HEK293 (cell line): ENCODE measurements around the gene S1PR1.

ENCODE experiments used
- FEZF1 ChIP-seq: fragments of 450-650 bp; formaldehyde crosslinking; IDR thresholded peaks from 2 replicates; pipeline ENCODE4 v1.5.1; 2016; ENCODE audit warnings: missing biosample characterization, missing genetic modification characterization
- GLI2 ChIP-seq: fragments of 450-650 bp; formaldehyde crosslinking; IDR thresholded peaks from 2 replicates; pipeline ENCODE4; 2017; ENCODE audit warnings: missing biosample characterization, missing genetic modification characterization, low read depth, borderline replicate concordance
- GLIS1 ChIP-seq: fragments of 450-650 bp; formaldehyde crosslinking; IDR thresholded peaks from 2 replicates; pipeline ENCODE4 v1.5.1; 2016; ENCODE audit warnings: missing biosample characterization, missing genetic modification characterization
- PRDM1 ChIP-seq: fragments of 450-650 bp; formaldehyde crosslinking; IDR thresholded peaks from 2 replicates; pipeline ENCODE4; 2016; ENCODE audit warnings: missing biosample characterization, missing genetic modification characterization
- REPIN1 ChIP-seq: fragments of 450-650 bp; formaldehyde crosslinking; IDR thresholded peaks from 2 replicates; pipeline ENCODE4 v1.5.1; 2017; ENCODE audit warnings: missing biosample characterization, missing genetic modification characterization, low read depth
- TCF7L2 ChIP-seq: IDR thresholded peaks from 2 replicates; pipeline ENCODE4 v1.6.1; 2011; ENCODE audit warnings: low read depth, mild to moderate bottlenecking, inconsistent platforms, low read length, moderate library complexity, borderline replicate concordance
- TRIM28 ChIP-seq: IDR thresholded peaks from 2 replicates; pipeline ENCODE4 v1.6.1; 2011; ENCODE audit warnings: low read length, control low read depth, borderline replicate concordance
- ZBTB20 ChIP-seq: fragments of 450-650 bp; formaldehyde crosslinking; IDR thresholded peaks from 2 replicates; pipeline ENCODE4 v1.5.1; 2016; ENCODE audit warnings: missing biosample characterization, missing genetic modification characterization
- ZFP37 ChIP-seq: fragments of 450-650 bp; formaldehyde crosslinking; IDR thresholded peaks from 2 replicates; pipeline ENCODE4 v1.5.1; 2016; ENCODE audit warnings: missing biosample characterization, missing genetic modification characterization
- ZNF112 ChIP-seq: fragments of 450-650 bp; formaldehyde crosslinking; IDR thresholded peaks from 2 replicates; pipeline ENCODE4 v1.5.0; 2017; ENCODE audit warnings: missing biosample characterization, missing genetic modification characterization
- ZNF157 ChIP-seq: fragments of 450-650 bp; formaldehyde crosslinking; IDR thresholded peaks from 2 replicates; pipeline ENCODE4 v1.5.1; 2016; ENCODE audit warnings: missing biosample characterization, missing genetic modification characterization
- ZNF184 ChIP-seq: fragments of 450-650 bp; IDR thresholded peaks from 2 replicates; pipeline ENCODE4 v1.5.1; 2018; ENCODE audit warnings: missing biosample characterization, mild to moderate bottlenecking, missing genetic modification characterization
- ZNF23 ChIP-seq: fragments of 450-650 bp; formaldehyde crosslinking; IDR thresholded peaks from 2 replicates; pipeline ENCODE4 v1.5.1; 2016; ENCODE audit warnings: missing biosample characterization, missing genetic modification characterization, borderline replicate concordance
- ZNF239 ChIP-seq: fragments of 450-650 bp; formaldehyde crosslinking; IDR thresholded peaks from 2 replicates; pipeline ENCODE4 v1.5.1; 2016; ENCODE audit warnings: missing biosample characterization, missing genetic modification characterization
- ZNF24 ChIP-seq: fragments of 450-650 bp; formaldehyde crosslinking; IDR thresholded peaks from 2 replicates; pipeline ENCODE4 v1.5.1; 2016; ENCODE audit warnings: missing biosample characterization, missing genetic modification characterization
- ZNF324 ChIP-seq: fragments of 450-650 bp; formaldehyde crosslinking; IDR thresholded peaks from 2 replicates; pipeline ENCODE4 v1.5.1; 2016; ENCODE audit warnings: missing biosample characterization, missing genetic modification characterization
- ZNF335 ChIP-seq: fragments of 450-650 bp; formaldehyde crosslinking; conservative IDR thresholded peaks from 2 replicates; pipeline ENCODE4 v1.5.1; 2016; ENCODE audit warnings: missing biosample characterization, missing genetic modification characterization
- ZNF560 ChIP-seq: fragments of 450-650 bp; formaldehyde crosslinking; IDR thresholded peaks from 2 replicates; pipeline ENCODE4 v1.5.1; 2017; ENCODE audit warnings: missing biosample characterization, missing genetic modification characterization, borderline replicate concordance
- ZNF626 ChIP-seq: fragments of 450-650 bp; sonication (Bioruptor Pico); formaldehyde crosslinking; IDR thresholded peaks from 2 replicates; pipeline ENCODE4 v1.5.1; 2018; ENCODE audit warnings: missing biosample characterization, missing genetic modification characterization, inconsistent platforms
- ZNF654 ChIP-seq: fragments of 450-650 bp; formaldehyde crosslinking; IDR thresholded peaks from 2 replicates; pipeline ENCODE4 v1.5.1; 2016; ENCODE audit warnings: low read depth, missing biosample characterization, missing genetic modification characterization
- ZNF677 ChIP-seq: fragments of 450-650 bp; IDR thresholded peaks from 2 replicates; pipeline ENCODE4 v1.5.0; 2018; ENCODE audit warnings: missing biosample characterization, mild to moderate bottlenecking, missing genetic modification characterization, moderate library complexity
- ZNF707 ChIP-seq: fragments of 450-650 bp; formaldehyde crosslinking; IDR thresholded peaks from 2 replicates; pipeline ENCODE4 v1.5.1; 2016; ENCODE audit warnings: missing biosample characterization, missing genetic modification characterization
- ZNF837 ChIP-seq: fragments of 450-650 bp; formaldehyde crosslinking; IDR thresholded peaks from 2 replicates; pipeline ENCODE4 v1.5.1; 2016; ENCODE audit warnings: missing biosample characterization, missing genetic modification characterization
- ZSCAN16 ChIP-seq: fragments of 450-650 bp; formaldehyde crosslinking; IDR thresholded peaks from 2 replicates; pipeline ENCODE4 v1.5.1; 2016; ENCODE audit warnings: missing biosample characterization, missing genetic modification characterization
- TF ChIP-seq, protein P1 (sequence below): fragments of 450-650 bp; formaldehyde crosslinking; IDR thresholded peaks from 2 replicates; pipeline ENCODE4 v1.5.1; 2017; ENCODE audit warnings: missing biosample characterization, missing genetic modification characterization
- TF ChIP-seq, protein P2 (sequence below): fragments of 450-650 bp; formaldehyde crosslinking; IDR thresholded peaks from 2 replicates; pipeline ENCODE4 v1.5.1; 2016; ENCODE audit warnings: missing biosample characterization, missing genetic modification characterization
- TF ChIP-seq, protein P3 (sequence below): fragments of 450-650 bp; formaldehyde crosslinking; IDR thresholded peaks from 2 replicates; pipeline ENCODE4 v1.5.1; 2017; ENCODE audit warnings: missing biosample characterization, missing genetic modification characterization
- TF ChIP-seq, protein P4 (sequence below): fragments of 450-650 bp; formaldehyde crosslinking; IDR thresholded peaks from 2 replicates; pipeline ENCODE4 v1.5.1; 2016; ENCODE audit warnings: missing biosample characterization, missing genetic modification characterization
- TF ChIP-seq, protein P5 (sequence below): fragments of 450-650 bp; formaldehyde crosslinking; optimal IDR thresholded peaks from 2 replicates; pipeline ENCODE3; 2016; ENCODE audit warnings: missing biosample characterization, mild to moderate bottlenecking, missing genetic modification characterization
- TF ChIP-seq, protein P6 (sequence below): fragments of 450-650 bp; formaldehyde crosslinking; IDR thresholded peaks from 2 replicates; pipeline ENCODE4 v1.5.1; 2016; ENCODE audit warnings: missing biosample characterization, missing genetic modification characterization
- TF ChIP-seq, protein P7 (sequence below): fragments of 450-650 bp; IDR thresholded peaks from 2 replicates; pipeline ENCODE4 v1.5.1; 2018; ENCODE audit warnings: missing biosample characterization, missing genetic modification characterization

Gene S1PR1

DNA sequence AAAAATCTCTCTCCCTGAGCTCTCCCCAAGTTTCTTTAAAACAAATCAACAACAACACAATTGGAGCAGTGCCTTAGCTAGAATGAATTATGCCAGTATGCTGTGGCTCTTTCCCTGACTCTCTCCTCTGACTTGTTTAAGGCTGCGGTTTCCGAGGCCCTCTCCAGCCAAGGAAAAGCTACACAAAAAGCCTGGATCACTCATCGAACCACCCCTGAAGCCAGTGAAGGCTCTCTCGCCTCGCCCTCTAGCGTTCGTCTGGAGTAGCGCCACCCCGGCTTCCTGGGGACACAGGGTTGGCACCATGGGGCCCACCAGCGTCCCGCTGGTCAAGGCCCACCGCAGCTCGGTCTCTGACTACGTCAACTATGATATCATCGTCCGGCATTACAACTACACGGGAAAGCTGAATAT lies 1.9 kb downstream of the S1PR1 start (continued):
- TF ChIP-seq ZNF626 (no peak), ZNF23 (no peak), GLIS1 (tag by site-specific recombination) (peak; percentile 49), ZNF184 (no peak), TRIM28 (peak; percentile 56; the same call in 1 of the 2 replicates), ZSCAN16 (tag by site-specific recombination) (no peak), ZNF677 (tag by site-specific recombination) (no peak), ZNF239 (tag by site-specific recombination) (no peak), ZNF707 (tag by site-specific recombination) (no peak), ZFP37 (tag by site-specific recombination) (peak; percentile 79; the same call in 1 of the 2 replicates), REPIN1 (tag by site-specific recombination) (no peak), ZNF112 (no peak), TCF7L2 (no peak), ZNF560 (tag by site-specific recombination) (no peak), ZNF24 (tag by site-specific recombination) (no peak), ZNF837 (no peak), ZNF335 (tag by site-specific recombination) (no peak; the same call in 1 of the 2 replicates), ZNF654 (tag by site-specific recombination) (peak; percentile 51), FEZF1 (no peak), ZNF324 (tag by site-specific recombination) (peak; percentile 46; the same call in 1 of the 2 replicates), GLI2 (tag by site-specific recombination) (no peak), PRDM1 (tag by site-specific recombination) (peak; percentile 94), ZBTB20 (tag by site-specific recombination) (0 out of 2 replicates have a peak, but pooled peaks have one; percentile 21), ZNF157 (no peak)
- TF ChIP-seq, protein P1, sequence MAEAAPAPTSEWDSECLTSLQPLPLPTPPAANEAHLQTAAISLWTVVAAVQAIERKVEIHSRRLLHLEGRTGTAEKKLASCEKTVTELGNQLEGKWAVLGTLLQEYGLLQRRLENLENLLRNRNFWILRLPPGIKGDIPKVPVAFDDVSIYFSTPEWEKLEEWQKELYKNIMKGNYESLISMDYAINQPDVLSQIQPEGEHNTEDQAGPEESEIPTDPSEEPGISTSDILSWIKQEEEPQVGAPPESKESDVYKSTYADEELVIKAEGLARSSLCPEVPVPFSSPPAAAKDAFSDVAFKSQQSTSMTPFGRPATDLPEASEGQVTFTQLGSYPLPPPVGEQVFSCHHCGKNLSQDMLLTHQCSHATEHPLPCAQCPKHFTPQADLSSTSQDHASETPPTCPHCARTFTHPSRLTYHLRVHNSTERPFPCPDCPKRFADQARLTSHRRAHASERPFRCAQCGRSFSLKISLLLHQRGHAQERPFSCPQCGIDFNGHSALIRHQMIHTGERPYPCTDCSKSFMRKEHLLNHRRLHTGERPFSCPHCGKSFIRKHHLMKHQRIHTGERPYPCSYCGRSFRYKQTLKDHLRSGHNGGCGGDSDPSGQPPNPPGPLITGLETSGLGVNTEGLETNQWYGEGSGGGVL (tag by site-specific recombination) = no peak
- TF ChIP-seq, protein P2, sequence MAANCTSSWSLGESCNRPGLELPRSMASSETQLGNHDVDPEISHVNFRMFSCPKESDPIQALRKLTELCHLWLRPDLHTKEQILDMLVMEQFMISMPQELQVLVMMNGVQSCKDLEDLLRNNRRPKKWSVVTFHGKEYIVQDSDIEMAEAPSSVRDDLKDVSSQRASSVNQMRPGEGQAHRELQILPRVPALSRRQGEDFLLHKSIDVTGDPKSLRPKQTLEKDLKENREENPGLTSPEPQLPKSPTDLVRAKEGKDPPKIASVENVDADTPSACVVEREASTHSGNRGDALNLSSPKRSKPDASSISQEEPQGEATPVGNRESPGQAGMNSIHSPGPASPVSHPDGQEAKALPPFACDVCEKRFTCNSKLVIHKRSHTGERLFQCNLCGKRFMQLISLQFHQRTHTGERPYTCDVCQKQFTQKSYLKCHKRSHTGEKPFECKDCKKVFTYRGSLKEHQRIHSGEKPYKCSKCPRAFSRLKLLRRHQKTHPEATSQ = no peak
- TF ChIP-seq, protein P3, sequence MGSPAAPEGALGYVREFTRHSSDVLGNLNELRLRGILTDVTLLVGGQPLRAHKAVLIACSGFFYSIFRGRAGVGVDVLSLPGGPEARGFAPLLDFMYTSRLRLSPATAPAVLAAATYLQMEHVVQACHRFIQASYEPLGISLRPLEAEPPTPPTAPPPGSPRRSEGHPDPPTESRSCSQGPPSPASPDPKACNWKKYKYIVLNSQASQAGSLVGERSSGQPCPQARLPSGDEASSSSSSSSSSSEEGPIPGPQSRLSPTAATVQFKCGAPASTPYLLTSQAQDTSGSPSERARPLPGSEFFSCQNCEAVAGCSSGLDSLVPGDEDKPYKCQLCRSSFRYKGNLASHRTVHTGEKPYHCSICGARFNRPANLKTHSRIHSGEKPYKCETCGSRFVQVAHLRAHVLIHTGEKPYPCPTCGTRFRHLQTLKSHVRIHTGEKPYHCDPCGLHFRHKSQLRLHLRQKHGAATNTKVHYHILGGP (tag by site-specific recombination) = no peak
- TF ChIP-seq, protein P4, sequence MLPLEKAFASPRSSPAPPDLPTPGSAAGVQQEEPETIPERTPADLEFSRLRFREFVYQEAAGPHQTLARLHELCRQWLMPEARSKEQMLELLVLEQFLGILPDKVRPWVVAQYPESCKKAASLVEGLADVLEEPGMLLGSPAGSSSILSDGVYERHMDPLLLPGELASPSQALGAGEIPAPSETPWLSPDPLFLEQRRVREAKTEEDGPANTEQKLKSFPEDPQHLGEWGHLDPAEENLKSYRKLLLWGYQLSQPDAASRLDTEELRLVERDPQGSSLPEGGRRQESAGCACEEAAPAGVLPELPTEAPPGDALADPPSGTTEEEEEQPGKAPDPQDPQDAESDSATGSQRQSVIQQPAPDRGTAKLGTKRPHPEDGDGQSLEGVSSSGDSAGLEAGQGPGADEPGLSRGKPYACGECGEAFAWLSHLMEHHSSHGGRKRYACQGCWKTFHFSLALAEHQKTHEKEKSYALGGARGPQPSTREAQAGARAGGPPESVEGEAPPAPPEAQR = no peak
- TF ChIP-seq, protein P5, sequence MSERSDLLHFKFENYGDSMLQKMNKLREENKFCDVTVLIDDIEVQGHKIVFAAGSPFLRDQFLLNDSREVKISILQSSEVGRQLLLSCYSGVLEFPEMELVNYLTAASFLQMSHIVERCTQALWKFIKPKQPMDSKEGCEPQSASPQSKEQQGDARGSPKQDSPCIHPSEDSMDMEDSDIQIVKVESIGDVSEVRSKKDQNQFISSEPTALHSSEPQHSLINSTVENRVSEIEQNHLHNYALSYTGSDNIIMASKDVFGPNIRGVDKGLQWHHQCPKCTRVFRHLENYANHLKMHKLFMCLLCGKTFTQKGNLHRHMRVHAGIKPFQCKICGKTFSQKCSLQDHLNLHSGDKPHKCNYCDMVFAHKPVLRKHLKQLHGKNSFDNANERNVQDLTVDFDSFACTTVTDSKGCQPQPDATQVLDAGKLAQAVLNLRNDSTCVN (tag by site-specific recombination) = no peak
- TF ChIP-seq, protein P6, sequence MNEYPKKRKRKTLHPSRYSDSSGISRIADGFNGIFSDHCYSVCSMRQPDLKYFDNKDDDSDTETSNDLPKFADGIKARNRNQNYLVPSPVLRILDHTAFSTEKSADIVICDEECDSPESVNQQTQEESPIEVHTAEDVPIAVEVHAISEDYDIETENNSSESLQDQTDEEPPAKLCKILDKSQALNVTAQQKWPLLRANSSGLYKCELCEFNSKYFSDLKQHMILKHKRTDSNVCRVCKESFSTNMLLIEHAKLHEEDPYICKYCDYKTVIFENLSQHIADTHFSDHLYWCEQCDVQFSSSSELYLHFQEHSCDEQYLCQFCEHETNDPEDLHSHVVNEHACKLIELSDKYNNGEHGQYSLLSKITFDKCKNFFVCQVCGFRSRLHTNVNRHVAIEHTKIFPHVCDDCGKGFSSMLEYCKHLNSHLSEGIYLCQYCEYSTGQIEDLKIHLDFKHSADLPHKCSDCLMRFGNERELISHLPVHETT (tag by site-specific recombination) = no peak
- TF ChIP-seq, protein P7, sequence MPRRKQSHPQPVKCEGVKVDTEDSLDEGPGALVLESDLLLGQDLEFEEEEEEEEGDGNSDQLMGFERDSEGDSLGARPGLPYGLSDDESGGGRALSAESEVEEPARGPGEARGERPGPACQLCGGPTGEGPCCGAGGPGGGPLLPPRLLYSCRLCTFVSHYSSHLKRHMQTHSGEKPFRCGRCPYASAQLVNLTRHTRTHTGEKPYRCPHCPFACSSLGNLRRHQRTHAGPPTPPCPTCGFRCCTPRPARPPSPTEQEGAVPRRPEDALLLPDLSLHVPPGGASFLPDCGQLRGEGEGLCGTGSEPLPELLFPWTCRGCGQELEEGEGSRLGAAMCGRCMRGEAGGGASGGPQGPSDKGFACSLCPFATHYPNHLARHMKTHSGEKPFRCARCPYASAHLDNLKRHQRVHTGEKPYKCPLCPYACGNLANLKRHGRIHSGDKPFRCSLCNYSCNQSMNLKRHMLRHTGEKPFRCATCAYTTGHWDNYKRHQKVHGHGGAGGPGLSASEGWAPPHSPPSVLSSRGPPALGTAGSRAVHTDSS (tag by site-specific recombination) = no peak
